ENCODE data around the gene PRDM15. TPM values are rescaled to one million over a fixed set of nuclear protein-coding genes. Genes with fewer than 3 reads are reported as not detected.
A peak's percentile ranks its signal among the peaks of the same experiment; 100 is the strongest.

Gene PRDM15
- total and polyA plus RNA-seq, 7 experiments from 2014 or later, result 1.3 to 20.1 (median 15.1) TPM

DNA sequence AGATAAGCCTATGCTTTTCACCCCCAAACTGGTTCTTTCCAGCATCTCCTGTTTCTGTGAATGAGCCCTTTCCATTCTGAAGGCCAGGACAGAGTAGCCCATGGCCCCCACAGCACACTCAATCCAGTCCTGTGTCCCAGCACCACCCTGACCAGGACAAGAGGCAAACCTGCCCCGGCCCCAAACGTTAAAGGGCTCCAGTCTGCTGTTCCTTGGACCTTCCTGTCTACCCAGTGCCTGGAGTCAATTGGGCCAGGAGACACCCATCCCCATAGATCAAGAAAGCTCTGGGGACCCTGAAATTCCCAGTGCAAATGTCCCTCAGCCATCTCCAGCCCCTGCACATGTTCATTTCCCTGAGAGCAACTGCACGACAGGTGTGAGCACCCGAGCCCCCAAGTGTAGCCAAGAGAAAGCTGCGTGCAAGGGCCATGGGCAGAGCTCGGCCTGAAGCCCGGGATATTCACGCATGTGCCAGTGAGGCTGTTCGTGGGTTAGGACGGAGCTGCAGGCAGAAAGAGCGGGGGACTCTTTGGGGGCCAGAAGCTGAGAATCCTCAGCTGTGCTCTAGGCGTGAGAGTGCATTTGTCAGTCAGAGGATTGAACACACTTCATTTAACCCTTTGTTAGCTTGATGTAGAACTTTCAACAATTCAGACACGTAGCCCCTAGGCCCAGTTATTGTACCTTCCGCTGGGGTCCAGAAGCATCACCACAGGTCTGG lies 108.1 kb downstream of the PRDM15 start:
- POLR2A ChIA-PET, result no interaction called here
- peaks cover 11 to 28% of the 10 kb centered on the region in 2 donors for H3K4me1 ChIP-seq (ENCODE audit: control insufficient read depth in 2 of 2, insufficient read depth in 2 of 2, low read length in 2 of 2)
- peaks cover 0 to 6% (median 0%) of the 10 kb centered on the region in 11 donors for H3K9me3 Mint-ChIP-seq
- no peaks in the 10 kb centered on the region for H3K36me3 ChIP-seq (ENCODE audit: control insufficient read depth in 2 of 3, insufficient read depth in 3 of 3, low read length in 3 of 3)
- CTCF ChIA-PET, result no interaction called here
- H3K4me3 Mint-ChIP-seq, result no peak overlapping the region
- no peak overlapping the region for H3K4me3 ChIP-seq (ENCODE audit: low read length)
- no peak overlapping the region for H3K27ac ChIP-seq (ENCODE audit: low read depth, low read length)
- H3K27ac Mint-ChIP-seq, result no peak overlapping the region
- DNase-seq (no peak), ATAC-seq (no peak)
- H3K27me3 Mint-ChIP-seq, result peaks cover 59 to 78% (median 73%) of the 10 kb centered on the region in 5 donors
- no peaks in the 10 kb centered on the region for H3K9me3 ChIP-seq (ENCODE audit: control insufficient read depth in 2 of 3, low read length in 3 of 3)
- intact Hi-C loops (cut with micrococcal nuclease), result no loop called here
- H3K36me3 Mint-ChIP-seq, result peaks cover 0 to 5% (median 4%) of the 10 kb centered on the region in 5 donors
- H3K27me3 ChIP-seq (ENCODE audit: control insufficient read depth in 2 of 2, insufficient read depth in 2 of 2, low read length in 2 of 2), result peaks cover 12 to 13% of the 10 kb centered on the region in 2 donors
- peaks cover 21 to 25% (median 23%) of the 10 kb centered on the region in 7 donors for H3K4me1 Mint-ChIP-seq

DNA sequence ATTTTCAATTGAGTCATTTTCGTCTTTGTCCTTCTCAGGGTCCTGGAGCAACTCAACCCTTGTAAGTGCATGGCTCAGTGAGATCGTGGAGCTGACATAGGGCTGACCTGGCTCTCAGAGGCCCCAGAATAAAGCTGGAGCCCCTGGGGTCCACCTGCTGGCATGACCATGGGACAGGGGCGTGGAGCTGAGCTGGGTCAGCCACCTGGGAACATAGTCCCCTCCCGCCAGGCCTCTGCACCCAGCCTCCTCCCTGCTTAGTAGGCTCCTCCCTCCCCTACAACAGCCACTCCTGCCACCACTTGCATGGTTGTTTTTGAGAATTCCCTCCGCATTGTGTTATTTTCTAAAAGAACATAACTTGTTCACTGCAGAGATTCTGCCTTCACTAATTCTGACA lies 109.2 kb downstream of the PRDM15 start:
- H3K4me3 ChIP-seq (ENCODE audit: low read length), result no peak overlapping the region
- peaks cover 8 to 12% of the 10 kb centered on the region in 2 donors for H3K27me3 ChIP-seq (ENCODE audit: control insufficient read depth in 2 of 2, insufficient read depth in 2 of 2, low read length in 2 of 2)
- H3K4me1 ChIP-seq (ENCODE audit: control insufficient read depth in 2 of 2, insufficient read depth in 2 of 2, low read length in 2 of 2), result peaks cover 11 to 31% of the 10 kb centered on the region in 2 donors
- CTCF ChIA-PET, result no interaction called here
- H3K4me3 Mint-ChIP-seq, result peak overlapping the region in 6 of 10 donors; percentile 13 to 97 (median 36)
- intact Hi-C loops (cut with micrococcal nuclease), result loop anchor here in 1 of 2 donors (5.0 kb wide), 1 partner anchor 107 kb away; the partner anchor contains the start of gene PRDM15
- H3K27ac ChIP-seq (ENCODE audit: low read depth, low read length), result no peak overlapping the region
- peak overlapping the region in 1 of 9 donors; percentile 9 for H3K27ac Mint-ChIP-seq
- H3K9me3 ChIP-seq (ENCODE audit: control insufficient read depth in 2 of 3, low read length in 3 of 3), result no peaks in the 10 kb centered on the region
- H3K36me3 Mint-ChIP-seq, result peaks cover 0 to 5% (median 4%) of the 10 kb centered on the region in 5 donors
- DNase-seq, result no peak
- no peaks in the 10 kb centered on the region for H3K36me3 ChIP-seq (ENCODE audit: control insufficient read depth in 2 of 3, insufficient read depth in 3 of 3, low read length in 3 of 3)
- POLR2A ChIA-PET, result no interaction called here
- H3K9me3 Mint-ChIP-seq, result peaks cover 0 to 6% (median 0%) of the 10 kb centered on the region in 11 donors
- peaks cover 59 to 78% (median 69%) of the 10 kb centered on the region in 5 donors for H3K27me3 Mint-ChIP-seq
- ATAC-seq, result no peak
- H3K4me1 Mint-ChIP-seq, result peaks cover 23 to 30% (median 24%) of the 10 kb centered on the region in 7 donors

DNA sequence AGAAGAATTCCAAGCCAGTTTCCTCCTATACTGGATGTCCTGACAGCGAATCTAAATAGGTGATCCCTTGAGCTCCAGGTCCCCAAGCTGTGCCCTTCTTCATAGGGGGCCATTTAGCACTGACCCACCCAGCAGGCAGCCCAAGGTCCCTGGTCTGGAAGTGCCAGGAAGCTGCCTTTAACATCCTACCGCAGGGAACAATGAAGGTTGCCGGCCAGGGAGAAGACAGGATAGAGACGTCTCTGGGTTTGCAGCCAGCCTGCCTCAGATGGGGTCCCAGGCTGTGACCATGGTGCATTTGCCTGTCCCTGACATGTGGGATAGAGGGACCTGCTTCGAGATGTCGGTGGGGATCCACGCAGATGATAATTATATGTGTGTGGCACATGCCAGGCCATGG lies 109.6 kb downstream of the PRDM15 start:
- DNase-seq, result no peak
- Histone ChIP-seq H3K27ac (ENCODE audit: low read depth, low read length) (no peak overlapping the region), H3K27me3 (ENCODE audit: control insufficient read depth in 2 of 2, insufficient read depth in 2 of 2, low read length in 2 of 2) (peaks cover 8 to 12% of the 10 kb centered on the region in 2 donors), H3K9me3 (ENCODE audit: control insufficient read depth in 2 of 3, low read length in 3 of 3) (no peaks in the 10 kb centered on the region), H3K36me3 (ENCODE audit: control insufficient read depth in 2 of 3, insufficient read depth in 3 of 3, low read length in 3 of 3) (no peaks in the 10 kb centered on the region), H3K4me1 (ENCODE audit: control insufficient read depth in 2 of 2, insufficient read depth in 2 of 2, low read length in 2 of 2) (peaks cover 11 to 31% of the 10 kb centered on the region in 2 donors), H3K4me3 (ENCODE audit: low read length) (no peak overlapping the region)
- POLR2A ChIA-PET, result no interaction called here
- Mint-ChIP-seq H3K27ac (peak overlapping the region in 2 of 9 donors; percentile 26 to 57), H3K27me3 (peaks cover 59 to 78% (median 68%) of the 10 kb centered on the region in 5 donors), H3K4me1 (peaks cover 23 to 30% (median 24%) of the 10 kb centered on the region in 7 donors), H3K4me3 (peak overlapping the region in 6 of 10 donors; percentile 16 to 97 (median 86)), H3K9me3 (peaks cover 0 to 6% (median 0%) of the 10 kb centered on the region in 11 donors), H3K36me3 (peaks cover 0 to 5% (median 3%) of the 10 kb centered on the region in 5 donors)
- intact Hi-C loops (cut with micrococcal nuclease), result loop anchor here in 1 of 2 donors (5.0 kb wide), 1 partner anchor 108 kb away; the partner anchor contains the start of gene PRDM15
- ATAC-seq, result no peak
- CTCF ChIA-PET, result no interaction called here

DNA sequence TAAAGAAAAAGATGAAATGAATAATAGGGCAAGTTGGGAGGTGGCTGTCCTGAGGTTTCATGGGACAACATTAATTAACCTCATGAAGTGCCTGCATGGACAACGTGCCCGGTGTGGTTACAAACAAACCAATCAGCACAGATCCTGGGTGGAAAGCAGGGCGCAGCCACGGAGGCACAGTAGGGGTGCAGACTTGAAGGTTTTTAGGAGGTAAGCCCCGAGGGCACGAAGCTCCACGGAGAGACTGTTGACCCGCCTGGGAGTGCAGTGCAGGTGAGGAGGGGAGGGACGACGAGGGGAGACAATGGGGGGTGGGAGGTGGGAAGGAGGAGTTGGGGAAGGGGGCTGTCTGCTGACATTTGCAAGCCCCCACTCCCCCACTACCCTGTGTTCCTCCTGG lies 110.0 kb downstream of the PRDM15 start:
- Histone ChIP-seq H3K9me3 (ENCODE audit: control insufficient read depth in 2 of 3, low read length in 3 of 3) (no peaks in the 10 kb centered on the region), H3K4me1 (ENCODE audit: control insufficient read depth in 2 of 2, insufficient read depth in 2 of 2, low read length in 2 of 2) (peaks cover 11 to 31% of the 10 kb centered on the region in 2 donors), H3K36me3 (ENCODE audit: control insufficient read depth in 2 of 3, insufficient read depth in 3 of 3, low read length in 3 of 3) (no peaks in the 10 kb centered on the region), H3K27me3 (ENCODE audit: control insufficient read depth in 2 of 2, insufficient read depth in 2 of 2, low read length in 2 of 2) (peaks cover 8 to 14% of the 10 kb centered on the region in 2 donors), H3K4me3 (ENCODE audit: low read length) (peak overlapping the region; percentile 64), H3K27ac (ENCODE audit: low read depth, low read length) (no peak overlapping the region)
- ChIA-PET CTCF (no interaction called here), POLR2A (no interaction called here)
- H3K4me1 Mint-ChIP-seq, result peaks cover 23 to 30% (median 24%) of the 10 kb centered on the region in 7 donors
- peaks cover 0 to 5% (median 3%) of the 10 kb centered on the region in 5 donors for H3K36me3 Mint-ChIP-seq
- peaks cover 59 to 80% (median 66%) of the 10 kb centered on the region in 5 donors for H3K27me3 Mint-ChIP-seq
- no peak for ATAC-seq
- H3K27ac Mint-ChIP-seq, result peak overlapping the region in 4 of 9 donors; percentile 7 to 57 (median 34)
- H3K4me3 Mint-ChIP-seq, result peak overlapping the region; percentile 85 to 97 (median 87)
- intact Hi-C loops (cut with micrococcal nuclease), result loop anchor here in 1 of 2 donors (5.0 kb wide), 1 partner anchor 108 kb away; the partner anchor contains the start of gene PRDM15
- H3K9me3 Mint-ChIP-seq, result peaks cover 0 to 6% (median 0%) of the 10 kb centered on the region in 11 donors
- no peak for DNase-seq

DNA sequence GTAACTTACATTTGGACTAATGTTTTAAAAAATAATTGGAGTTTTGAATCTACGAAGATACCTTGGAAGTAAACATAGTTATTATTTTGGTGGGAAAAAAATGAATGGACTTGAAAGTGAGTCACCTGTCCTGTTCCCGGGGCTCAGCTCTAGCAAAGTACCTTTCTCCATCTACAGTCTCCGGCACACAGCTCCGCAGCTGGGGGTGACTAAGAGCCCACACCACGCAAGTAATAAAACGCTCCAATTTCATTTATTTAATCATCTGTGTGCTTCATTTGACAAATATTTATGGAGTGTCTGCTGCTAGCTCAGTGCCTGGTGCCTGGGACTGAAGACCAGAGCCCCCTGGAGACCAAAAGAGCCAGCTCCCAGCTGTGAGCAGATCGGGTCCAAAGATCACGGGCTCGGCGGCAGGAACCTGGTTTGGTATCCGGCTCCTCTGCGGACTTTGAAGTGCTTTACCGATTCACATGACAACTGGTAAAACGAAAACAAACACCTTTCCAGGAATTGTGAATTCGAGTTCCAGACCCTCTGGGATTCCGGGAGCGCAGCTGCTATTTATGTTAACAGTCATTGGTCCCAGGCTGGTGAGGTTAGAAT lies 110.6 kb downstream of the PRDM15 start:
- H3K27ac Mint-ChIP-seq, result peak overlapping the region in 5 of 9 donors; percentile 7 to 57 (median 19)
- intact Hi-C loops (cut with micrococcal nuclease), result loop anchor here in 1 of 2 donors (5.0 kb wide), 1 partner anchor 109 kb away; the partner anchor contains the start of gene PRDM15
- ChIA-PET CTCF (no interaction called here), POLR2A (no interaction called here)
- Histone ChIP-seq H3K27ac (ENCODE audit: low read depth, low read length) (no peak overlapping the region), H3K27me3 (ENCODE audit: control insufficient read depth in 2 of 2, insufficient read depth in 2 of 2, low read length in 2 of 2) (peaks cover 8 to 19% of the 10 kb centered on the region in 2 donors), H3K36me3 (ENCODE audit: control insufficient read depth in 2 of 3, insufficient read depth in 3 of 3, low read length in 3 of 3) (no peaks in the 10 kb centered on the region), H3K9me3 (ENCODE audit: control insufficient read depth in 2 of 3, low read length in 3 of 3) (no peaks in the 10 kb centered on the region), H3K4me3 (ENCODE audit: low read length) (peak overlapping the region; percentile 64), H3K4me1 (ENCODE audit: control insufficient read depth in 2 of 2, insufficient read depth in 2 of 2, low read length in 2 of 2) (peaks cover 11 to 31% of the 10 kb centered on the region in 2 donors)
- H3K4me3 Mint-ChIP-seq, result peak overlapping the region; percentile 85 to 97 (median 87)
- H3K4me1 Mint-ChIP-seq, result peaks cover 23 to 30% (median 24%) of the 10 kb centered on the region in 7 donors
- ATAC-seq (no peak), DNase-seq (peak in 6 of 9 donors; percentile 15 to 47 (median 34))
- peaks cover 59 to 83% (median 63%) of the 10 kb centered on the region in 5 donors for H3K27me3 Mint-ChIP-seq
- peaks cover 0 to 5% (median 3%) of the 10 kb centered on the region in 5 donors for H3K36me3 Mint-ChIP-seq
- peaks cover 0 to 6% (median 0%) of the 10 kb centered on the region in 11 donors for H3K9me3 Mint-ChIP-seq

DNA sequence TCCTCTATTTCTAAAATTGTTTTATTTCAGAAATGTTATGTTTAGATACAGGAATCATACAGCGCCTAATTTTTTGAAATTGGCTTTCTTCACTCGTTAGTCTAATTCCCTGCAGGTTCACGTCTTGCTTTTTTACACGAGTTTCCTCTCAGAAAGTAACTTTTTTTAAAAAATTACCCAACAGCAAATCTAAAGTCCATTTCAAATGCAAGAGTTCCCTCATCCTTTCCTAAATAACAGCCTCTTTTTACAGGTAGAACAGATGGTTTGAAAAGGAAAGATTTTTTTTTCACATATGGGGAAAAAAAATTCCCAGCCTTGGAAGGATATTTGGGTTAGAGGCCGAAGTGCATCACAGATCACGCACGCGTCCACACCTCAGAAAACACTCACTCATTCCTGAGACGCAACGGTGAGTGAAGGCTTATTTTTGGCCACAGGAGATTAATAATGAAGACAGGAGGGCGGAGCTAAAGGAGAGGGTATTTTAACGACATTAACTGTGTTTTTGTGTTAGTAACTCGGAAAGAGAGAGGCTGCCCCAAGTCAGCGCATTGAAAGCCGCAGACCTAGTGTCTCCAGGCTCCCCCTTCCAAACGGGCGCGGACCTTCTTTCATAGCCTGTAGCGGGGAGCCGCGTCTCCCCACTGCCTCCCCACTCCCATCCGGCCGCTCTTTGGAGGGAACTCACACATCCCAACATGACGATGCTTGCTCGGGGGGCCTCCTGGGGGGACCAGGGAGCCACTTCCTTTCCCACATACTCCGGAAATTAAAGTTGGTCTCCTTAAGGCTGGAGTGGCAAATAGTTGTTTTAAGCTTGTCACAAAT lies 111.3 kb downstream of the PRDM15 start:
- Histone ChIP-seq H3K27ac (ENCODE audit: low read depth, low read length) (no peak overlapping the region), H3K36me3 (ENCODE audit: control insufficient read depth in 2 of 3, insufficient read depth in 3 of 3, low read length in 3 of 3) (no peaks in the 10 kb centered on the region), H3K4me3 (ENCODE audit: low read length) (peak overlapping the region; percentile 64), H3K4me1 (ENCODE audit: control insufficient read depth in 2 of 2, insufficient read depth in 2 of 2, low read length in 2 of 2) (peaks cover 11 to 31% of the 10 kb centered on the region in 2 donors), H3K27me3 (ENCODE audit: control insufficient read depth in 2 of 2, insufficient read depth in 2 of 2, low read length in 2 of 2) (peaks cover 8 to 23% of the 10 kb centered on the region in 2 donors), H3K9me3 (ENCODE audit: control insufficient read depth in 2 of 3, low read length in 3 of 3) (no peaks in the 10 kb centered on the region)
- H3K4me1 Mint-ChIP-seq, result peaks cover 23 to 30% (median 25%) of the 10 kb centered on the region in 7 donors
- peaks cover 0 to 5% (median 3%) of the 10 kb centered on the region in 5 donors for H3K36me3 Mint-ChIP-seq
- DNase-seq (no peak), ATAC-seq (no peak)
- POLR2A ChIA-PET, result no interaction called here
- H3K9me3 Mint-ChIP-seq, result peaks cover 0 to 6% (median 0%) of the 10 kb centered on the region in 11 donors
- CTCF ChIA-PET, result no interaction called here
- peak overlapping the region in 7 of 9 donors; percentile 42 to 88 (median 71) for H3K27ac Mint-ChIP-seq
- intact Hi-C loops (cut with micrococcal nuclease), result loop anchor here in 1 of 2 donors (5.0 kb wide), 1 partner anchor 109 kb away; the partner anchor contains the start of gene PRDM15
- H3K27me3 Mint-ChIP-seq, result peaks cover 60 to 88% (median 64%) of the 10 kb centered on the region in 5 donors
- H3K4me3 Mint-ChIP-seq, result peak overlapping the region; percentile 85 to 97 (median 87)
